Mammary epithelial cell (primary cell): ENCODE results near the gene GPR4.

Experiments
- EZH2 ChIP-seq: IDR thresholded peaks from 2 replicates; pipeline ENCODE4 v1.6.1; 2012; ENCODE audit warnings: low read length, inconsistent platforms, borderline replicate concordance
- TF ChIP-seq, protein P1 (sequence below), 2 donors: IDR thresholded peaks in 1 of 2; conservative IDR thresholded peaks in 1 of 2; 2 replicates each; pipeline ENCODE4 v1.5.1; 2011 to 2012; ENCODE audit warnings: inconsistent platforms in 2 of 2, low read length in 2 of 2, mild to moderate bottlenecking in 2 of 2, control low read depth in 1 of 2, low read depth in 1 of 2; ENCODE audit not compliant: insufficient read depth in 1 of 2; ENCODE audit errors: extremely low read depth in 1 of 2

DNA sequence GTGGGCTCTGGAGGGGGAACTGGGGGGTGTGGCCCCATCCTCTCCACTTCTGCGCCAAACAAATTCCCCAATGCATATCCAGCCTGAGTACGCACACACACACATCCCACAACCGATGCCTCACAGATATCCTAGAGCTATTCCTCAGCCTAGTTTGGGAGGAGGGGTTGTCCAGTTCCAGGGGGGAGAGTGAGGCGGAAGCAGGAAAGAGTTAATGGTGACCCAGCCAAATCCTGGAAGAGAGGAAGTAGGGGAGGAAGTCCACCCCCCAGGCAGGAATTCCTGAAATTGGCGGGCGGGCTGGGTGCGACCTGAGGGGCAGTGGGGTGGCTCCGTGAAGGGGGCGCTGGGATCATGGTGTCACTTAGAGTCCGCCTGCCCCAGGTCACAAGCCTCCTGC lies 897 bp downstream of the GPR4 start:
- TF ChIP-seq, protein P1, sequence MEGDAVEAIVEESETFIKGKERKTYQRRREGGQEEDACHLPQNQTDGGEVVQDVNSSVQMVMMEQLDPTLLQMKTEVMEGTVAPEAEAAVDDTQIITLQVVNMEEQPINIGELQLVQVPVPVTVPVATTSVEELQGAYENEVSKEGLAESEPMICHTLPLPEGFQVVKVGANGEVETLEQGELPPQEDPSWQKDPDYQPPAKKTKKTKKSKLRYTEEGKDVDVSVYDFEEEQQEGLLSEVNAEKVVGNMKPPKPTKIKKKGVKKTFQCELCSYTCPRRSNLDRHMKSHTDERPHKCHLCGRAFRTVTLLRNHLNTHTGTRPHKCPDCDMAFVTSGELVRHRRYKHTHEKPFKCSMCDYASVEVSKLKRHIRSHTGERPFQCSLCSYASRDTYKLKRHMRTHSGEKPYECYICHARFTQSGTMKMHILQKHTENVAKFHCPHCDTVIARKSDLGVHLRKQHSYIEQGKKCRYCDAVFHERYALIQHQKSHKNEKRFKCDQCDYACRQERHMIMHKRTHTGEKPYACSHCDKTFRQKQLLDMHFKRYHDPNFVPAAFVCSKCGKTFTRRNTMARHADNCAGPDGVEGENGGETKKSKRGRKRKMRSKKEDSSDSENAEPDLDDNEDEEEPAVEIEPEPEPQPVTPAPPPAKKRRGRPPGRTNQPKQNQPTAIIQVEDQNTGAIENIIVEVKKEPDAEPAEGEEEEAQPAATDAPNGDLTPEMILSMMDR (conservative IDR thresholded peaks at IDR 0.05 in 1 of 2, IDR thresholded peaks at IDR 0.05 in 1 of 2; ENCODE audit: extremely low read depth in 1 of 2, insufficient read depth in 1 of 2, low read depth in 1 of 2, low read length in 2 of 2): no peak
- no peak for TF ChIP-seq EZH2
